ENCODE results near the gene MYO15A.

MYO15A gene

DNA sequence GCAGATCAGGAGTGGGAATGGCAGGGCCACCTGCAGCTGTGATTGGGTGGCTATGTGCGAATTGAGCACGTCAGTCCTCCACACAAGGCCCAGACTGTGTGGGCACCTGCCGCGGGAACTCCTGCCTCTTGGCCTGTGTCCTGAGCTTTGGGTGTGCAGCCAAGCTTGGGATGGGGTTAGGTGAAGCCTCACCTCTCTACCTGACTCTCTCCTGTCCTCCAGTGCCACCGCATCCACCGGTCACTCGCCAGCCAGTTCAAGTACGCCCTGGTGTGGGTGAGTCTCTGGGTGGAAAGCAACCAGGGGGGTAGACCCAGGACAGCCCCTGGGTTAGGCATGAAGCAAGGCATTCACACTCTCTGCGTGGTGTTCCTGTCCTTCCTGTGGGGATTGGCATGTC is 2.3 kb upstream of the MYO15A start:
- DNase-seq = no peak

DNA sequence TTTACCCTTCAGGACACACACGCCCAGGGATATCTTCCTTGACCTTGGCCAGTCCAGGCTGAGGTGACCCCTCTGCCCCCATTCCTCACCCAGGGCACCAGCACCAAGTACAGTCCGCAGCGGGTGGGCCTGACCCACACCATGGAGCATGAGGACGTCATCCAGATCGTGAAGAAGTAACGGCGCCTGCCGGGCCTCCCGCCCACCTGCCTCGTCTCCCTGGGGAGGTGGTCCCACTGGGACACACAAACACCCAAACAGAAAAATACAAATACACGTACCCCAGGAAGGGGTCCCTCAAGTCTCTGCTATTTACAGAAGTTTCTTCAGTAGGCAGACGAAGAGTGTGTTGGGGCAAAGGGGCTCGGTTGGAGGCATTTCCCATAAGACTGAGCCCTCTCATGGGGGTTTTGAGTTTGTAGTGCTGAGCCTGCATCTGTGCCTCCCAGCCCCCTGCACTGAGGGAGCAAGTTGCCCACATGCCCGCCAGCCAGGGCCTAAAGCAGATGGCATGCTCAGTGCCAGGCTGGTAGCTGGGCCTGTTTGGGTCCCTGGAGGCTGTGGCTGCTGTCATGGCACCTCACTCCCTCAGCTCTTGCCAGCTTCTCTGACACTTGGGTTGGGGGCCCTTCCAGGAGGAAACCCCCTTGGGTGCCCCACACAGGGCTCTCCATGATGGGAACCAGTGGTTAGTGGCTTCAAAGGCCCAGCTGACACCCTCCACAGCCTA is 1.3 kb upstream of the MYO15A start:
- DNase-seq = no peak

GRCh38 chr17:18107971-18108370 is 585 bp upstream of the MYO15A start:
- no peak for DNase-seq

DNA sequence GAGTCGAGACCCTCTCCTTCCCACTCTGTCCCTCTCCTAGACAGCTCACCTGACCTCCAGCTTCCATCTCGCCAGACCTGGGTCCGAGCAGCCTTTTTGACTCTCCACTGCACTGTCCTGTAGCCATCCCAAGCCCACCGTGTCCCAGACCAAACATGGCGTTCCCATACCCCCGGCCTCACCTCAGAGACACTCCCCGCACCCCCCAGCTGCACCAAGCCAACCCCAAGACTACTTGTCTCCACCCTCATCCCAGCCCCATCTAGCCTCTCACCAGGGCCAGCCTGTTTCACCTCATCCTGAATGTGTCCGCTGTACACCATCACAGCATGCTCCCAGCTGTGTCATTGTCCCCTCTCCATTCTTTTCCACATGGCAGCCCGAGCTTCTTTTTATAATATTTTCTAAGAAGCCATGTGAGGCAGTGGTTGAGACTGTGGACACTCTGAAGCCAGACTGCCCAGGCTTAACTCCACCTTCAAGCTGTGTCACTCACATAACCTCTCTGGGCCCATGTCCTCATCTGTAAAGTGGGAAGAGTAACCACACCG is 1.5 kb downstream of the MYO15A start:
- no peak for DNase-seq

GRCh38 chr17:18110636-18111145 is 2.1 kb downstream of the MYO15A start:
- DNase-seq = no peak

DNA sequence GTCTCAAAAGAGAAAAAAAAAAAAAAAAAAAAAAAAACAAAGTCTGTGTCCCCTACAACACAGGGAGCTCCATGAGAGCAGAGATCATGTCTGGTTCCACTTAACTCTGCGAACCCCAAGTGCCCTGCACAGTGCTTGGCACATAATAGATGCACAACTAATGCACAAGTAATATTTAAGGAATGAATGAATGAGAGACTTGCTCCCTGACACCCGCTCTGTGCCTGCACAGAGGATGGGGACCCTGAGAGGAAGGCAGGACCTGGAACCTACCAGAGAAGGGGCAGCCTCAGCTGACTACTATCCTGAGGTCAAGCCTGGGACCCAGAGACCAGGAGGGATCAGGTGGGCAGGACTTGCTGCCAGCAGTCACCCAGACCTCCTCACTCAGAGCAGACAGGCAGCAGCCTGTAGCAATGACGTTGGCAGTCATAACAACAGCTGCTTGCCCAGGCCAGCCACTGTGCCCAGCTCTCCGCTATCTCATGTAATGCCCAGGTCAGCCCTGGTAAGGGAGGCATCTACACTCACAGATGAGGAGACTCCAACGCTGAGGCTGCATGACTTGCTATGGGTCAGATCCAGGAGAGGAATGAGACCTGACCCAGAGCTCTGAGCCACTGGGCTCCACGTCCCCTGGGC is 2.9 kb downstream of the MYO15A start:
- no peak for DNase-seq

GRCh38 chr17:18115517-18115916 is 7.0 kb downstream of the MYO15A start:
- no peak for DNase-seq

DNA sequence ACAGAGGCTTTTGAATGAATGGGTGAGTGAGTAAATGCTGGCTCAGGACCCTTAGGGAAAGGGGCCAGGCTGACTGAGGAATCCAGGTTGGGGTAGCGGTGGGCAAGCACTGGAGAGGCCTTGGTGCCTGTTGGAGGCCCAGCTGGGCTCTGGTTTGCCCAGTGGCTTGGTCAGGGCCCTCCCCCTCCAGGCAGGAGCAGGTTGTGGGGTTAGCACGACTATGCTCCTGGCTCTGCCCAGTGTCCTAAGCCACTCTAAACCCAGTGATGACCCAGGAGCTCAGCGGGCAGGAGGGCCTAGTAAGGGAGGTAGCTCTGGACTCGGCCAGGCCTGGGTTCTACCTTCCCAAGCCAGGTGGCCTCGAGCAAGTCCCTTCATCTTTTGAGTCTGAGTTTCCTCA is 7.5 kb downstream of the MYO15A start:
- no peak for DNase-seq

GRCh38 chr17:18117533-18117932 is 9.0 kb downstream of the MYO15A start:
- DNase-seq = no peak

DNA sequence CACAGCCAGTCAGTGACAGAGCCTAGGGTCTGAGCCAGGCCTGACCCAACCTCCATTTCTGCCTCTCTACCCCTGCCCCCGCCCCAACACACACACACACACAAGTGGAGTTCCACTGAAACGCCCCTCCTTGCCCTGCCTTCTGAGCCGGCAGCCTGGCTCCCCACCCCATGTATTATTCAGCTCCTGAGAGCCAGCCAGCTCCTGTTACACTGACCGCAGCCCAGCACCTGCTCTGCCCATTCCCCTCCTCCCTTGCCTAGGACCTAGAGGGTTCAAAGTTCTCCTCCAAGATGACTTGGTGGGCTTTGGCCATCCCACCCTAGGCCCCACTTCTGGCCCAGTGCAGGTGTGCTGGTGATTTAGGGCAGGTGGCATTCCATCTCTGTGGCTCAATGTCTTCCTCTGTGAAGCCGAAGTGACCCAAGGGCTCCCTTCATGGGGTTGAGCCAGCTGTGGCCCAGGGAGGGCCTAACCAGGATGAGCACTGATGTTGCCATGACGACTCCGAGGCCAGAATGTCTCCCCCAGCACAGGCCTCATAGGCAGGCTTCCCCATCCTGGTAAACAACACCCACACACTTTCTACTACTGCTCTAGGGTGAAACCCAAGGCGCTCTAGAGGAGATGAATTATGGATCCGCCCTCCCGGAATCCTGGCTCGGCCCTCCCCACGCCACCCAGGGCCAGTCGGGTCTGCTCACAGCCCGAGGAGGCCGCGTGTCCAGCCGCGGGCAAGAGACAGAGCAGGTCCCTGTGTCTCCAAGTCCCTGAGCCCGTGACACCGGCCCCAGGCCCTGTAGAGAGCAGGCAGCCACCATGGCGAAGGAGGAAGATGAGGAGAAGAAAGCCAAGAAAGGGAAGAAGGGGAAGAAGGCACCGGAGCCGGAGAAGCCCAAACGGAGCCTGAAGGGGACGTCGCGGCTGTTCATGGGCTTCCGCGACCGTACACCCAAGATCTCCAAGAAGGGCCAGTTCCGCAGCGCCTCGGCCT is 9.7 kb downstream of the MYO15A start:
- no peak for DNase-seq

DNA sequence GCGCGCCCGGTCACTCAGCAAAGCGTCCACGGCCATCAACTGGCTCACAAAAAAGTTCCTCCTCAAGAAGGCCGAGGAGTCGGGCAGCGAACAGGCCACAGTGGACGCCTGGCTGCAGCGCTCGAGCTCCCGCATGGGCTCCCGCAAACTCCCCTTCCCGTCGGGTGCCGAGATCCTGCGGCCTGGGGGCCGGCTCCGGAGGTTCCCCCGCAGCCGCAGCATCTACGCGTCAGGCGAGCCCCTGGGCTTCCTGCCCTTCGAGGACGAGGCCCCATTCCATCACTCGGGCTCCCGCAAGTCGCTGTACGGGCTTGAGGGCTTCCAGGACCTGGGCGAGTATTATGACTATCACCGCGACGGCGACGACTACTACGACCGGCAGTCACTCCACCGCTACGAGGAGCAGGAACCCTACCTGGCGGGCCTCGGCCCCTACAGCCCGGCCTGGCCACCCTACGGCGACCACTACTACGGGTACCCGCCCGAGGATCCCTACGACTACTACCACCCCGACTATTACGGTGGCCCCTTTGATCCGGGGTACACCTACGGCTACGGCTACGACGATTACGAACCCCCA is 10.7 kb downstream of the MYO15A start:
- DNase-seq = no peak

DNA sequence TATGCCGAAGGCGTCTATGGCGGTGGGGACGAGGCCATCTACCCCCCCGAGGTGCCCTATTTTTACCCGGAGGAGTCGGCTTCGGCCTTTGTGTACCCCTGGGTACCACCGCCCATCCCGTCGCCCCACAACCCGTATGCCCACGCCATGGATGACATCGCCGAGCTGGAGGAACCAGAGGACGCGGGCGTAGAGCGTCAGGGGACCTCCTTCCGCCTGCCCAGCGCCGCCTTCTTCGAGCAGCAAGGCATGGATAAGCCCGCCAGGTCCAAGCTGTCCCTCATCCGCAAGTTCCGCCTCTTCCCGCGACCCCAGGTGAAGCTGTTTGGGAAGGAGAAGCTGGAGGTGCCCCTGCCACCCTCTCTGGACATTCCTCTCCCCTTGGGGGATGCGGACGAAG is 11.4 kb downstream of the MYO15A start:
- no peak for DNase-seq

- no peak for DNase-seq
These were observed 12.0 kb downstream of the MYO15A start for GRCh38 chr17:18120461-18121017.

DNA sequence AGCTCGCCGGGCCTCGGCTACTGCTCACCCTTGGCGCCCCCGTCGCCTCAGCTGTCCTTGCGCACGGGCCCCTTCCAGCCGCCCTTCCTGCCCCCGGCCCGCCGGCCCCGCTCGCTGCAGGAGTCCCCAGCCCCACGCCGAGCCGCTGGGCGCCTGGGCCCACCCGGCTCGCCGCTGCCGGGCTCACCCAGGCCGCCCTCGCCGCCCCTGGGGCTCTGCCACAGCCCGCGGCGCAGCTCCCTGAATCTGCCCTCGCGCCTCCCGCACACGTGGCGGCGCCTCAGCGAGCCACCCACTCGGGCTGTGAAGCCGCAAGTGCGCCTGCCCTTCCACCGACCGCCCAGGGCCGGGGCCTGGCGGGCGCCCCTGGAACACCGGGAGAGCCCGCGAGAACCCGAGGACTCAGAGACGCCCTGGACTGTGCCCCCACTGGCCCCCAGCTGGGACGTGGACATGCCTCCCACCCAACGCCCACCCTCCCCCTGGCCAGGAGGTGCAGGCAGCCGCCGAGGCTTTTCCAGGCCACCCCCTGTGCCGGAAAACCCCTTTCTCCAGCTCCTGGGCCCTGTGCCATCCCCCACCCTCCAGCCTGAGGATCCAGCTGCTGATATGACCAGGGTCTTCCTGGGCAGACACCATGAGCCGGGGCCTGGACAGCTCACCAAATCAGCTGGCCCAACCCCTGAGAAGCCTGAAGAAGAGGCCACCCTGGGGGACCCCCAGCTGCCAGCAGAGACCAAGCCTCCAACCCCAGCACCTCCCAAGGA is 12.8 kb downstream of the MYO15A start:
- no peak for DNase-seq

GRCh38 chr17:18122990-18123753 is 14.6 kb downstream of the MYO15A start:
- DNase-seq = no peak

DNA sequence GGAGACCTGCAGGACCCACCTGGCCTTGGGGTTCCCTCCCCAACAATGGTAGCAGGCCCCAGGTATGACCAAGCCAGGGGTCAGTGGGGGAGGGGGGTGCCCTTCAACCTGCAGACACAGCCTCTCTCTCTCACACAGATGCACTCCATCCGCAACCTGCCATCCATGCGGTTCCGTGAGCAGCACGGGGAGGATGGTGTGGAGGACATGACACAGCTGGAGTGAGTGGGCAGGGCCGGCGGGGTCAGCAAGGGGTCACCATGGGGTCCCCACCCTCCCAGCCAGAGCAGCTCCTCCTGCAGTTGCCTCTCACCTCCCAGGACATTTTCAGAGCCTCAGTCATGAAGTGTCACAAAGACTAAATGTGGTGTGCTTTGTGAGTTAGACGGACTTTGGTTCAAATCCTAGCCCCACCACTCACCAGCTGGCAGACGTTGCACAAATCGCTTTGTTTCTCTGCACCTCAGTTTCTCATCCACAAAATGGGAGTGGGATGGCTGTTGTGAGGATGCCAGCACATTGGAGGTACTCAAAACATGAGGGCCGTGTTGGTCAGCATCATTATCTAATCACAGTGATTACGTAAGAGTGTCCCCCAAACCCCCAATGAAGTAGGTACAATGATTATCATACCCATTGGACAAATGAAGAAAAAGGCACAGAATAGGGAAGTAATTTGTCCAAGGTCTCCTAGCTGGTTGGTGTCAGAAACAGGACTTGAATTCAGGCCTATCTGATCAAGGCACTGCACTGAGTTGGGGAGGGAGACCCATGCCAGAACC is 16.0 kb downstream of the MYO15A start:
- no peak for DNase-seq

DNA sequence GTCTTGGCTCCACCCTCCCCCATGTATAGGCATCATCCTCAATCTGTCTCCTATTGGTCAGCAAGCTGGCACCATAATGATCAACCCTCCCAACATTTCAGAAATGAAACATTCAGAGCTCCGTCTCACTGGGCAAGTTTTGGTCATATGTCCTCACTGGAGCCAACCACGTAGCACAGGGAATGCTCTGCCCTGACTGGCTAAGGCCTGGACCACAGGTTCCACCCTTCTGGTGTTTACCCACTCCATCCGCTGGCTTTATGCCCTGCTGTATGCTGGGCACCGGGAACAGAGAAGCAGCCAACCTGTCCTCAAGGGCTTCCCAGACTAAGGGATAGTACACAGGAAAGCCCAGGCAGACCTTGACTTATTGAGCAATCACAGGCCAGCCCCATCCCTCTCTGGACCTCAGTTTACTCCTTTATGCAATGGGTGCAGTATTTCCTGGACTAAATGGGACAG is 20.5 kb downstream of the MYO15A start:
- DNase-seq = no peak

DNA sequence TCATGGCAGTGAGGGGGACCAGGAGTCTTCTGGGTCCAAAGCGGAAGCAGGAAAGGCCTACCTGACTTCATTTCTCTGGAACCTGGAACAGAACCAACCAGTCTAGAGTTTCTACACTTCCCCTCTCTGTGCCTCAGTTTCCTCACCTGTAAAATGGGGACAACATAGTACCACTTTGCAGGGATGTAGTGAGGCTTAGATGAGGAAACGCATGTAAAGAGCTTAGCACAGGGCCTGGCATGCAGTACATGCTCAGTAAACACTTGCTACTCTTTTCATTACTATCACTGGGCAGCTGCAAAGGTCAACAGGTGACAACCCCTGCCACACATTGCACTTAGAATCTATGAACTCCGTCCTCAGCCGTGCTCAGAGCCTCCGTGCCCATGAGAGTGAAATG is 24.2 kb downstream of the MYO15A start:
- DNase-seq = no peak

GRCh38 chr17:18136357-18136756 is 27.8 kb downstream of the MYO15A start:
- no peak for DNase-seq
